Measurements from ENCODE around the gene OR13J1. TPM values are rescaled to one million over a fixed set of nuclear protein-coding genes. Genes with fewer than 3 reads are reported as not detected.

Gene OR13J1
- polyA plus RNA-seq, 2 of the 4 experiments (the other 2 are of a cell fraction) = not detected

DNA sequence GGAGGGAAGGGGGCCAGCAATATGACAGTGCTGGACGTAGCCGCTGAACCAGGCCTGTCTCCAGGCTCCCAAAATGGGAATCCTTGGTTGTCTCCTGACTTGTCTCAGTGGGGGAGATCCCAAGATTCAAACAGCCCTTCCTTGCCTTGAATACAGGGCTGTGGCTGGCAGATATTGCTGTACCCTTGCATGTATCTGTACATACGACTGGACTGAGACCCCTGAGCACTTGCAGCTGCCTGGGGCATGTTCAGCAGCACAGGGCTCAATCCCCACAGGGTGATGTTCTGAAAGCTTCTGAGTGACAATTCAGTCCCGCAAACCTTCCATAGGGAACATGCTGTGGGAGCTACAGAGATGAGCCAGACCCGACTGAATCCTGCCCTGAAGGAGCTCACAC lies 13.3 kb downstream of the OR13J1 start:
- no peaks in the 10 kb centered on the region for H3K4me1 ChIP-seq
- no peak for ATAC-seq
- no peak for FAIRE-seq
- no peak for DNase-seq (ENCODE audit: low read depth in 1 of 2, low spot score in 1 of 2)
- TF ChIP-seq, protein P1, sequence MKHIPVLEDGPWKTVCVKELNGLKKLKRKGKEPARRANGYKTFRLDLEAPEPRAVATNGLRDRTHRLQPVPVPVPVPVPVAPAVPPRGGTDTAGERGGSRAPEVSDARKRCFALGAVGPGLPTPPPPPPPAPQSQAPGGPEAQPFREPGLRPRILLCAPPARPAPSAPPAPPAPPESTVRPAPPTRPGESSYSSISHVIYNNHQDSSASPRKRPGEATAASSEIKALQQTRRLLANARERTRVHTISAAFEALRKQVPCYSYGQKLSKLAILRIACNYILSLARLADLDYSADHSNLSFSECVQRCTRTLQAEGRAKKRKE (CRISPR knock-in tag; IDR thresholded peaks at IDR 0.05; ENCODE audit: low read depth) = no peak
- TF ChIP-seq ZSCAN20 (CRISPR knock-in tag; IDR thresholded peaks at IDR 0.05) = no peak
- TF ChIP-seq ZNF302 (CRISPR knock-in tag; IDR thresholded peaks at IDR 0.05) = no peak
- no peak for TF ChIP-seq EP300 (IDR thresholded peaks at IDR 0.05)
- TF ChIP-seq CHD4 (IDR thresholded peaks at IDR 0.05; ENCODE audit: borderline replicate concordance) = no peak
- TF ChIP-seq CBX2 (IDR thresholded peaks at IDR 0.05; ENCODE audit: borderline replicate concordance, low read depth) = no peak
- TF ChIP-seq POLR2AphosphoS2 (conservative IDR thresholded peaks at IDR 0.05; ENCODE audit: low read length) = no peak
- TF ChIP-seq MAZ (IDR thresholded peaks at IDR 0.05; ENCODE audit: borderline replicate concordance, low read depth, low read length) = no peak
- no peak for TF ChIP-seq SMC3 (IDR thresholded peaks at IDR 0.05)
- TF ChIP-seq KDM5A (IDR thresholded peaks at IDR 0.05) = no peak
- TF ChIP-seq FOXS1 (CRISPR knock-in tag; IDR thresholded peaks at IDR 0.05) = no peak
- no peak for TF ChIP-seq RNF2 (IDR thresholded peaks at IDR 0.05; ENCODE audit: borderline replicate concordance, low read depth)
- no peak for TF ChIP-seq JUN (IDR thresholded peaks at IDR 0.05)
- TF ChIP-seq, protein P2, sequence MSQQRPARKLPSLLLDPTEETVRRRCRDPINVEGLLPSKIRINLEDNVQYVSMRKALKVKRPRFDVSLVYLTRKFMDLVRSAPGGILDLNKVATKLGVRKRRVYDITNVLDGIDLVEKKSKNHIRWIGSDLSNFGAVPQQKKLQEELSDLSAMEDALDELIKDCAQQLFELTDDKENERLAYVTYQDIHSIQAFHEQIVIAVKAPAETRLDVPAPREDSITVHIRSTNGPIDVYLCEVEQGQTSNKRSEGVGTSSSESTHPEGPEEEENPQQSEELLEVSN (IDR thresholded peaks at IDR 0.05; ENCODE audit: borderline replicate concordance, low read depth) = no peak
- no peak for TF ChIP-seq RCOR1 (IDR thresholded peaks at IDR 0.05; ENCODE audit: low read depth, low read length)
- no peak for TF ChIP-seq RARB (CRISPR knock-in tag; IDR thresholded peaks at IDR 0.05)
- TF ChIP-seq HOXA7 (CRISPR knock-in tag; IDR thresholded peaks at IDR 0.05) = no peak
- TF ChIP-seq, protein P3, sequence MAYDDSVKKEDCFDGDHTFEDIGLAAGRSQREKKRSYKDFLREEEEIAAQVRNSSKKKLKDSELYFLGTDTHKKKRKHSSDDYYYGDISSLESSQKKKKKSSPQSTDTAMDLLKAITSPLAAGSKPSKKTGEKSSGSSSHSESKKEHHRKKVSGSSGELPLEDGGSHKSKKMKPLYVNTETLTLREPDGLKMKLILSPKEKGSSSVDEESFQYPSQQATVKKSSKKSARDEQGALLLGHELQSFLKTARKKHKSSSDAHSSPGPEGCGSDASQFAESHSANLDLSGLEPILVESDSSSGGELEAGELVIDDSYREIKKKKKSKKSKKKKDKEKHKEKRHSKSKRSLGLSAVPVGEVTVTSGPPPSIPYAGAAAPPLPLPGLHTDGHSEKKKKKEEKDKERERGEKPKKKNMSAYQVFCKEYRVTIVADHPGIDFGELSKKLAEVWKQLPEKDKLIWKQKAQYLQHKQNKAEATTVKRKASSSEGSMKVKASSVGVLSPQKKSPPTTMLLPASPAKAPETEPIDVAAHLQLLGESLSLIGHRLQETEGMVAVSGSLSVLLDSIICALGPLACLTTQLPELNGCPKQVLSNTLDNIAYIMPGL (CRISPR knock-in tag; IDR thresholded peaks at IDR 0.05; ENCODE audit: borderline replicate concordance) = no peak
- no peak for TF ChIP-seq JUNB (IDR thresholded peaks at IDR 0.05)
- no peak for TF ChIP-seq CBX8 (IDR thresholded peaks at IDR 0.05)
- 53% methylated on average over 5 of the region's 5 CpGs for WGBS (ENCODE audit: missing lambda C conversion rate)
- POLR2A ChIA-PET = interaction anchor here (0.6 kb wide), 1 partner anchor 178 kb away, joined by 4 read pairs; no protein-coding TSS in a partner anchor
- H3K9me3 ChIP-seq = no peaks in the 10 kb centered on the region
- no peak overlapping the region for H3K4me2 ChIP-seq
- no peak overlapping the region for H3K4me3 ChIP-seq
- CTCF ChIA-PET = interaction anchor here (0.6 to 8.1 kb wide), 13 partner anchors 11 to 67 kb away, joined by 3 to 36 read pairs (median 6); partner anchors contain the start of genes HINT2, HRCT1 and SPAG8
- H3K27ac ChIP-seq = no peak overlapping the region

DNA sequence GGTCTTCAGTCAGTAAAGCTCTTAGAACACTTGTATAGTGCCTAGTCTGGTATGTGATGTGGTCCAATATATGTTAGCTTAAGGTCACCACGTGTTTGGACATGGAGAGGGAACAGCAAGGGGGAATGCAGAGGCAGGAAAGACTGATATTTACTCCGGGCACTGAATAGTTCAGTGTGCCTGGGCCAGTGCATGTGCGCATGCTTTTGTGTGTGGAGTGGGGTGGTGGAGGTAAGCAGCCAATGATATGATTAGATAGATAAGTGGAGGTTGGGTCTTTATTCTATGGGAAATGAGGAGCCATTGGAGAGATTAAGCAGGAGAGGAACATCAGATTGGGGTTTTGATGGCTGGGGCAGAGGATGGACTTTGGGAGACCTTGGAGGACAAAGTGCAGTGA lies 14.0 kb downstream of the OR13J1 start:
- DNase-seq (ENCODE audit: low read depth in 1 of 2, low spot score in 1 of 2) (no peak), ATAC-seq (no peak), FAIRE-seq (no peak)
- 51% methylated on average over 3 of the region's 3 CpGs for WGBS (ENCODE audit: missing lambda C conversion rate)
- Histone ChIP-seq H3K4me1 (no peaks in the 10 kb centered on the region), H3K9me3 (no peaks in the 10 kb centered on the region), H3K27ac (no peak overlapping the region), H3K4me3 (no peak overlapping the region), H3K4me2 (no peak overlapping the region)
- ChIA-PET CTCF (interaction anchor here (1.5 to 8.1 kb wide), 5 partner anchors 11 to 45 kb away, joined by 6 to 36 read pairs (median 8); partner anchors contain the start of gene SPAG8), POLR2A (no interaction called here)
- no peak for TF ChIP-seq HOXA7 (CRISPR knock-in tag; IDR thresholded peaks at IDR 0.05)

DNA sequence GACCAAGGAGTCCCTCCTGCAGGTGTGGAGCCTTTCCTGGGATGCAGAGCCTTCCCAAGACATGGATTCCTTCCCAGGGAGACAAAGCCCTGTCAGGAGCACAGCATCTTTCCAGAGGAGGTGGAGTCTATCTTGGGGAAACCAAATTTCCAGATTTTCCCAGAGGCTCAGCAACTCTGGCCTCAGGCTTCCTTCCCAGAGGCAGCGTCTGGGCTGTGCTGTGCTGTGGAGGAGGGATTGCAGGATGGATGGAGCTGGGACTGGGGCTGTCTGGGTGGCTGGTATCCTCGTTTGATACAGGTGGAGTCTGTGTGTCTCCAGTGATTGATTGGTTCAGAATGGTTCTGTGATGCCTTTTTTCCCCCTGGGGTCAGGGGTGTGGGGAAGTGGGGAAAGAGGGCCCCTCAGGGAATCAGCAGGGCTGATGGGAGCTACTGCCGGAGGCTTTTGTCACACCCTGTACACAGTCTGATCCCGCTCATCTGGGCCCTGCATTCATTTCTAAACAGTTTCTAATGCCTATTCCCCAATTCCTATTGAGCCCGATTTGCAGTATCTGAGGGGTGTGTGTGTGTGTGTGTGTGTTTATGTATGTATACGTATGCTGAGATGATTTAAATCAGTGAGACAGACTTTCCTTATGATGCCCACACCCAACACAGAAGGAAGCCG lies 16.0 kb downstream of the OR13J1 start:
- FAIRE-seq (no peak), DNase-seq (ENCODE audit: low read depth in 1 of 2, low spot score in 1 of 2) (no peak), ATAC-seq (0 out of 6 replicates have a peak, but pooled peaks of 1 of the 2 experiments have one; percentile 32)
- TF ChIP-seq HOXB5 (CRISPR knock-in tag; IDR thresholded peaks at IDR 0.05) = no peak
- TF ChIP-seq, protein P3 (CRISPR knock-in tag; IDR thresholded peaks at IDR 0.05; ENCODE audit: borderline replicate concordance) = no peak
- TF ChIP-seq MYC (IDR thresholded peaks at IDR 0.05; ENCODE audit: borderline replicate concordance, low read length) = no peak
- TF ChIP-seq HDAC2 (IDR thresholded peaks at IDR 0.05) = no peak
- TF ChIP-seq, protein P4, sequence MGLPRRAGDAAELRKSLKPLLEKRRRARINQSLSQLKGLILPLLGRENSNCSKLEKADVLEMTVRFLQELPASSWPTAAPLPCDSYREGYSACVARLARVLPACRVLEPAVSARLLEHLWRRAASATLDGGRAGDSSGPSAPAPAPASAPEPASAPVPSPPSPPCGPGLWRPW (IDR thresholded peaks at IDR 0.05) = no peak
- TF ChIP-seq ZNF302 (CRISPR knock-in tag; IDR thresholded peaks at IDR 0.05) = no peak
- Histone ChIP-seq H3K4me3 (no peak overlapping the region), H3K4me1 (no peaks in the 10 kb centered on the region), H3K9me3 (no peaks in the 10 kb centered on the region), H3K27ac (no peak overlapping the region), H3K4me2 (no peak overlapping the region)
- CTCF ChIA-PET = interaction anchor here (1.2 to 8.1 kb wide), 6 partner anchors 9 to 64 kb away, joined by 3 to 36 read pairs (median 6); partner anchors contain the start of gene HRCT1
- 55% methylated on average over 6 of the region's 7 CpGs for WGBS (ENCODE audit: missing lambda C conversion rate)
- POLR2A ChIA-PET = no interaction called here

All from A549 (cell line).